ENCODE results near the gene AXDND1. TPM values are rescaled to one million over a fixed set of nuclear protein-coding genes. Genes with fewer than 3 reads are reported as not detected.
A peak's percentile ranks its signal among the peaks of the same experiment; 100 is the strongest.

Gene AXDND1
- total RNA-seq, 4 donors from 2014 or later = 2.5 TPM; not detected in 3

DNA sequence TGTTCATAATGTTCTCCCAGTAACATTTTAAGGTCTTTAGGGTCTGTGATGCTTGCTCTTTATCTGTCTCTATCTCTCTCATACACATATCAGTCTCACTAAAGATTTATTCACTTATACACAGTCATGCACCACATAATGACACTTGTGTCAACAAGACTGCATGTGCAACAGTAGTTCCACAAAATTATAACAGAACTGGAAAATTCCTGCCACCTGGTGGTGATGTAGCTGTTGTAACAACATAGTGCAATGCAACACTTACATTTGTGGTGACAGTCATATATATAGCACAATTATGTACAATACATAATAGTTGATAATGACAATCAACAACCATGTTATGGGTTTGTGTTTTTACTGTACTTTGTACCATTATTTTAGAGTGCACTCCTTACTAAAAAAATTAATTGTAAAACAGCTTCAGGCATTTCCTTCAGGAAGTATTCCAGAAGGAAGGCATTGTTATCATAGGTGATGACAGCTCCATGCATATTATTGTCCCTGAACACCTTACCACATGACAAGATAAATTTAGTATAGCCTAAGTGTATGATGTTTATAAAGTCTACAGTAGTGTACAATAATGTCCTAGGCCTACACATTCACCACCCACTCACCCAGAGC lies 234.0 kb downstream of the AXDND1 start:
- Histone ChIP-seq H3K4me3 (no peak overlapping the region), H3K36me3 (no peaks in the 10 kb centered on the region), H3K9me3 (peaks cover 0 to 4% (median 0%) of the 10 kb centered on the region in 4 donors), H3K4me1 (no peaks in the 10 kb centered on the region), H3K27me3 (peaks cover 0 to 11% (median 0%) of the 10 kb centered on the region in 4 donors), H3K27ac (replicated peaks in 1 of 4) (no peak overlapping the region)
- intact Hi-C loops (cut with DNase I) = no loop called here
- no peak for DNase-seq (ENCODE audit: extremely low spot score)
- TF ChIP-seq POLR2A (IDR thresholded peaks at IDR 0.05; ENCODE audit: low read depth) (no peak), CTCF (IDR thresholded peaks at IDR 0.05) (peak in 1 of 3 experiments; percentile 33)

GRCh38 chr1:179601093-179601492 lies 235.3 kb downstream of the AXDND1 start:
- Histone ChIP-seq H3K36me3 (no peaks in the 10 kb centered on the region), H3K4me1 (no peaks in the 10 kb centered on the region), H3K9me3 (peaks cover 0 to 4% (median 0%) of the 10 kb centered on the region in 4 donors), H3K27me3 (peaks cover 0 to 11% (median 0%) of the 10 kb centered on the region in 4 donors), H3K27ac (replicated peaks in 1 of 4) (no peak overlapping the region), H3K4me3 (no peak overlapping the region)
- intact Hi-C loops (cut with DNase I) = no loop called here
- 100% methylated on average over 1 of the region's 1 CpG for WGBS
- no peak for DNase-seq (ENCODE audit: extremely low spot score)
- TF ChIP-seq EP300 (IDR thresholded peaks at IDR 0.05) (no peak), POLR2AphosphoS5 (IDR thresholded peaks at IDR 0.05) (no peak), POLR2A (IDR thresholded peaks at IDR 0.05; ENCODE audit: low read depth) (no peak), CTCF (IDR thresholded peaks at IDR 0.05) (no peak)

Small RNA genes lying within 50 kb of the gene (small RNA-seq; reads per million reads assigned to genes)
- gene MEF2AP1 = 0 reads per million in 3 donors
- 0 reads per million in 3 donors for gene RNU5F-2P

Other genes with a start within 250 kb of the AXDND1 start
- gene ABL2, start 136.3 kb upstream of the AXDND1 start, total RNA-seq = 10 to 100 TPM; 12.9 to 37.3 (median 15.6) TPM
- 10 to 100 TPM; 10.8 to 19.7 (median 13.2) TPM for gene SOAT1, start 72.2 kb upstream of the AXDND1 start, total RNA-seq
- not detected for gene NPHS2, start 210.0 kb downstream of the AXDND1 start, total RNA-seq
- under 1 TPM in 2 of 4 donors, not detected in 2; 0.06 to 0.17 TPM for gene TDRD5, start 225.9 kb downstream of the AXDND1 start, total RNA-seq

Data from esophagus muscularis mucosa (tissue), 4 donors.